GM12878 (cell line): ENCODE results near the gene IBTK.

ENCODE experiments used
- CEBPB ChIP-seq, 2 experiments: fragments of 150-350 bp in 1 of 2; IDR thresholded peaks; 2 replicates each; pipeline ENCODE4 v1.6.1; 2012 to 2014; ENCODE audit warnings: low read depth in 2 of 2, low read length in 2 of 2, borderline replicate concordance in 1 of 2, inconsistent platforms in 1 of 2
- FOXK2 ChIP-seq: fragments of 450-650 bp; IDR thresholded peaks from 2 replicates; pipeline ENCODE4 v1.6.1; 2017; ENCODE audit warnings: mild to moderate bottlenecking, moderate library complexity
- NFIC ChIP-seq: IDR thresholded peaks from 2 replicates; pipeline ENCODE4 v1.6.1; 2012; ENCODE audit warnings: low read depth, mild to moderate bottlenecking, inconsistent platforms, low read length, moderate library complexity
- YY1 ChIP-seq: IDR thresholded peaks from 2 replicates; pipeline ENCODE4 v1.6.1; 2011; ENCODE audit warnings: low read depth, mild to moderate bottlenecking, low read length

GRCh38 chr6:82142524-82142923, 105.0 kb downstream of the IBTK start:
- no peak for TF ChIP-seq NFIC
- TF ChIP-seq YY1 = no peak
- TF ChIP-seq FOXK2 = no peak
- no peak for TF ChIP-seq CEBPB (IDR thresholded peaks at IDR 0.05; ENCODE audit: borderline replicate concordance in 1 of 2, low read depth in 2 of 2, low read length in 2 of 2)
